Ascending aorta (tissue), 2 donors: ENCODE measurements around the gene NFYA. TPM values are rescaled to one million over a fixed set of nuclear protein-coding genes. Genes with fewer than 3 reads are reported as not detected.

ENCODE experiments used
- DNase-seq, 2 donors: peaks; one replicate each; pipeline ENCODE4 v3.0.0-alpha.2; 2019; ENCODE audit warnings: low spot score in 2 of 2
- H3K27ac ChIP-seq, 2 donors: fragments of 200-600 bp; sonication (generic); one replicate each; pipeline ENCODE4 v1.5.1; 2016 to 2017; ENCODE audit warnings: mild to moderate bottlenecking in 1 of 2
- H3K27me3 ChIP-seq: fragments of 200-600 bp; sonication (generic); one replicate; pipeline ENCODE4 v1.5.1; 2017
- H3K36me3 ChIP-seq, 2 donors: fragments of 200-600 bp; sonication (generic); one replicate each; pipeline ENCODE4 v1.5.1; 2016
- H3K4me1 ChIP-seq, 2 donors: fragments of 200-600 bp; sonication (generic); one replicate each; pipeline ENCODE4 v1.5.1; 2016 to 2017; ENCODE audit warnings: mild to moderate bottlenecking in 1 of 2
- H3K4me3 ChIP-seq, 2 donors: fragments of 200-600 bp; sonication (generic); one replicate each; pipeline ENCODE4 v1.5.1; 2016 to 2017; ENCODE audit warnings: mild to moderate bottlenecking in 1 of 2
- H3K9me3 ChIP-seq, 2 donors: fragments of 200-600 bp; sonication (generic); one replicate each; pipeline ENCODE4 v1.5.1; 2016
- CTCF ChIP-seq, 3 experiments: fragments of 200-600 bp in 2 of 3; fragments of 450-650 bp in 1 of 3; sonication (generic) in 2 of 3; IDR thresholded peaks; one replicate each; pipeline ENCODE4 v1.5.1; 2016 to 2019; ENCODE audit warnings: antibody characterized with exemption in 3 of 3, mild to moderate bottlenecking in 1 of 3, moderate library complexity in 1 of 3
- intact Hi-C: fragments of 100-400 bp; cut with DNase I; formaldehyde crosslinking; loops from one replicate; pipeline ENCODE4 v1.15.1; 2023
- total RNA-seq: library from RNA; depleted of rRNA; stranded (reverse); fragments of >200 nt; gene quantifications from one replicate; pipeline ENCODE4 v1.1.0, GENCODE V29; 2016

NFYA gene
- total RNA-seq, 1 donor from 2014 or later, result 10.4 TPM

GRCh38 chr6:41065550-41066026 is 7.2 kb upstream of the NFYA start:
- TF ChIP-seq CTCF (IDR thresholded peaks at IDR 0.05), result no peak
- Histone ChIP-seq H3K4me1 (peaks cover under 1 to 2% of the 10 kb centered on the region in 2 donors), H3K4me3 (no peak overlapping the region), H3K27ac (no peak overlapping the region), H3K36me3 (peaks cover 14 to 45% of the 10 kb centered on the region in 2 donors), H3K9me3 (no peaks in the 10 kb centered on the region), H3K27me3 (no peaks in the 10 kb centered on the region)
- no peak for DNase-seq
- intact Hi-C loops, result loop anchor here (2.0 kb wide), 2 partner anchors 37 to 59 kb away; no protein-coding TSS in a partner anchor

GRCh38 chr6:41066867-41067304 is 5.9 kb upstream of the NFYA start:
- Histone ChIP-seq H3K27me3 (no peaks in the 10 kb centered on the region), H3K4me3 (no peak overlapping the region), H3K36me3 (peaks cover 10 to 38% of the 10 kb centered on the region in 2 donors), H3K27ac (no peak overlapping the region), H3K4me1 (peaks cover 3 to 7% of the 10 kb centered on the region in 2 donors), H3K9me3 (no peaks in the 10 kb centered on the region)
- peak in 1 of 2 donors; percentile 87 for DNase-seq
- intact Hi-C loops, result loop anchor here (2.0 kb wide), 2 partner anchors 38 to 60 kb away; no protein-coding TSS in a partner anchor
- peak; percentile 65 to 79 (median 67) for TF ChIP-seq CTCF (IDR thresholded peaks at IDR 0.05)

- no peak for DNase-seq
- TF ChIP-seq CTCF (IDR thresholded peaks at IDR 0.05), result no peak
- H3K27ac ChIP-seq, result peak overlapping the region; percentile 98 to 100
- H3K4me1 ChIP-seq, result peaks cover 10 to 21% of the 10 kb centered on the region in 2 donors
- intact Hi-C loops, result loop anchor here (5.0 to 10.0 kb wide), 7 partner anchors 174 to 1957 kb away; partner anchors contain the start of genes SAYSD1, TFEB and UBR2
- H3K27me3 ChIP-seq, result no peaks in the 10 kb centered on the region
- H3K9me3 ChIP-seq, result no peaks in the 10 kb centered on the region
- peak overlapping the region; percentile 59 to 86 for H3K4me3 ChIP-seq
- H3K36me3 ChIP-seq, result peaks cover 6 to 21% of the 10 kb centered on the region in 2 donors
Measured at GRCh38 chr6:41071501-41071922, 1.3 kb upstream of the NFYA start.

- intact Hi-C loops, result loop anchor here (2.0 to 10.0 kb wide), 9 partner anchors 175 to 1957 kb away; partner anchors contain the start of genes CCND3, SAYSD1, TFEB and TOMM6
- peak; percentile 98 to 100 for DNase-seq
- Histone ChIP-seq H3K4me3 (peak within 1 kb of the TSS; percentile 80 to 86), H3K4me1 (peaks cover 10 to 27% of the 10 kb centered on the region in 2 donors), H3K27me3 (no peaks in the 10 kb centered on the region), H3K36me3 (peaks cover 6 to 20% of the 10 kb centered on the region in 2 donors), H3K9me3 (no peaks in the 10 kb centered on the region), H3K27ac (peak within 1 kb of the TSS; percentile 98 to 100)
- no peak for TF ChIP-seq CTCF (IDR thresholded peaks at IDR 0.05)
Measured at GRCh38 chr6:41071923-41072835, 595 bp upstream of the NFYA start, which contains the start of gene OARD1. OARD1 (minus strand) TSS chr6:41072356; CDS start chr6:41071634, 722 bp downstream.

- intact Hi-C loops, result loop anchor here (2.0 to 10.0 kb wide), 9 partner anchors 176 to 1959 kb away; partner anchors contain the start of genes CCND3, SAYSD1, TFEB and TOMM6
- peak; percentile 44 to 91 for DNase-seq
- Histone ChIP-seq H3K4me3 (peak overlapping the region; percentile 80 to 86), H3K36me3 (peaks cover 4 to 9% of the 10 kb centered on the region in 2 donors), H3K9me3 (no peaks in the 10 kb centered on the region), H3K27ac (peak overlapping the region; percentile 98 to 100), H3K27me3 (no peaks in the 10 kb centered on the region), H3K4me1 (peaks cover 10 to 27% of the 10 kb centered on the region in 2 donors)
- TF ChIP-seq CTCF (IDR thresholded peaks at IDR 0.05), result peak; percentile 19 to 62 (median 25)
Measured at GRCh38 chr6:41073203-41073967, 611 bp downstream of the NFYA start.
